GM19239 (cell line): ENCODE data around the gene HCN1.
"Not testable (repeated sequence)": the region's sequence is repeated elsewhere in the genome, so short reads cannot be mapped to it uniquely, and the experiment has no call there.

Experiments
- DNase-seq: peaks from one replicate; pipeline ENCODE4 v3.0.0; 2011; ENCODE audit warnings: low spot score; ENCODE audit not compliant: insufficient read length
- FAIRE-seq: peaks from 2 replicates; lab custom pipeline; 2011; peaks lifted over from hg19 to GRCh38; lab: Jason Lieb, UNC

The HCN1 gene

GRCh38 chr5:45444856-45445255 is 251.3 kb downstream of the HCN1 start:
- DNase-seq, FAIRE-seq: not testable (repeated sequence)

DNA sequence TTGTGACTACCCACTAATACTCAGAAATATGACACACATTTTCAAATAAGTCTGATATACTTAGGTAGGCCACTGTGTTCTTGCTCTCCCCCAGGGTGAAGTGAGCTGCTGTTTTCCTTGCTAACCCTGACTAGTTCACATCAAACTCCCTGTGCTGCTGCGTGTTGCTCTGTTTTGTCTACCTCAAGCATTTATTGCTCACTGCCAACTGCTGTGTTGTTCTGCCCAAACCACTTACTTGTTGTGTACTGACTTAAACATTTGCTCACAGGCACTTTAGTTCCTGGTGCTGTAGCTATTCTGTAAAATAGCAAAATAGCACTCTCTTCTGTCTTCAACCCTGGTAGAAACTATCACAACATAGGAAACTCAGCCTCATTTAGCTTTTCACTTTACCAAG is 255.7 kb downstream of the HCN1 start:
- FAIRE-seq (no peak), DNase-seq (no peak)

DNA sequence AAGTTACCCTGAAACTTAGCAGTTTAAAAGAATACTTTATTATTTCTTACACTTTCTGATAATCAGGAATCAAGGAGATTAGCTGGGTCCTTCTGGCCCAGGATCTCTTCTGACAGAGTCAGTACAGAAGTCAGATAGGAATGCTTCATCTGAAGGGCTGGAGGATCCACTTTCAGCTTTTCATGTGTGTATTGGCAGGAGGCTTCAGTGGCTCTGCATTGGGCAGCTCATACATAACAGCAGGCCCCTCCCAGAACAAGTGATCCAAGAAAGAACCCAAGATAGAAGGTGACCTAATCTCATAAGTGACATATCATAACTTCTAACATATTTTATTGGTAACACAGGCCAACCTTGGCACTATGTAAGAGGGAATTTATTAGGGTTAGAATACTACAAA is 258.4 kb downstream of the HCN1 start:
- no peak for DNase-seq
- FAIRE-seq, result no peak

DNA sequence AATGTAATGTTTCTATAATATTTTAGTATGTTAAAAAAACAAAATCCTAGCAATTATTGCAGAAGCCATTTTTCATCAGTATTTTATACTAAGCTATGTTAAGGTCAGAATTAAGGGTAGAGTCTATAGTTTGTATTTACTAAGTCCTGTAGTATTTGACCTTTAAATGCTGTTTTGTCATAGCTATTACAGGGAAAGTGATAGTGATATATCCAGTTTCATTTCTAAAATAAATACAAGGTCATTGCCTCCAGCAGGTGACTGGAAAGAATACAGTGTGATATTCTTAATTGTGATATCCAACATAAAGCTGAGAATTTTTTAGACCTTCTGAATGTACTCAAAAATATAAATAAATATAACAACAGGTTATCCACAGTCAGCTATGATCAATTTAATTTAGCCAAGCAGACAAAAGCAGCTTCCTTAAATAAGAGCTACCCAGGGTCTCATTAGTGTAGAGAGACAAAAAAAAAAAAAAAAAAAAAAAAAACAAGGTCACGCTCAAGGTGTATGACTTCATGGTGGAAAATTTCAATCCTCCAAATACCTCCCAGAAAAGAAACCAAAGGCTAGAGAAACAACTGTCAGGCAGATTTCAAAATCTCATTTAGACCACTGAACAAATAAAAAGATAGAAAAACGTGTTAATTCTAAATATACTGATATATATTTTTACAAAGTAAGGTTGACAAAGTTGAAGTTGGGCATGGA is 278.7 kb downstream of the HCN1 start:
- FAIRE-seq (no peak), DNase-seq (no peak)

GRCh38 chr5:45414620-45415573 is 281.3 kb downstream of the HCN1 start:
- DNase-seq, result no peak
- FAIRE-seq, result no peak

- FAIRE-seq, result no peak
- DNase-seq, result no peak
These were observed 284.1 kb downstream of the HCN1 start for GRCh38 chr5:45411971-45412612.

- no peak for DNase-seq
- no peak for FAIRE-seq
These were observed 285.7 kb downstream of the HCN1 start for GRCh38 chr5:45410304-45410995.

DNA sequence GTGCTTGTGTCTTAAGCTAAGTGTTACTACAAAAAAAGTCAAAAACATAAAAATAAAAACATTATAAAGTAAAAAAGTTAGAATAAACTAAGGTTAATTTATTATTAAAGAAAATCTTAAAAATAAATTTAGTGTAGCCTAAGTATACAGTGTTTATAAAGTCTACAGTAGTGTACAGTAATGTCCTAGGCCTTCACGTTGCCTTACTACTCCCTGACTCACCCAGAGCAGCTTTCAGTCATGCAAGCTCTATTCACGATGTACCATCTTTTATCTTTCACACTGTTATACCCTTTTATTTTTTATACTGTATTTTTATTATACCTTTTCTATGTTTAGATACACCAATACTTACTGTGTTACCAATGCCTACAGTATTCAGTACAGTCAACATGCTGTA is 288.1 kb downstream of the HCN1 start:
- FAIRE-seq (no peak), DNase-seq (no peak)

- DNase-seq, result no peak
- FAIRE-seq, result no peak
These were observed 293.2 kb downstream of the HCN1 start for GRCh38 chr5:45402804-45403455.

GRCh38 chr5:45399041-45399440 is 297.1 kb downstream of the HCN1 start:
- DNase-seq, result no peak
- FAIRE-seq, result no peak

DNA sequence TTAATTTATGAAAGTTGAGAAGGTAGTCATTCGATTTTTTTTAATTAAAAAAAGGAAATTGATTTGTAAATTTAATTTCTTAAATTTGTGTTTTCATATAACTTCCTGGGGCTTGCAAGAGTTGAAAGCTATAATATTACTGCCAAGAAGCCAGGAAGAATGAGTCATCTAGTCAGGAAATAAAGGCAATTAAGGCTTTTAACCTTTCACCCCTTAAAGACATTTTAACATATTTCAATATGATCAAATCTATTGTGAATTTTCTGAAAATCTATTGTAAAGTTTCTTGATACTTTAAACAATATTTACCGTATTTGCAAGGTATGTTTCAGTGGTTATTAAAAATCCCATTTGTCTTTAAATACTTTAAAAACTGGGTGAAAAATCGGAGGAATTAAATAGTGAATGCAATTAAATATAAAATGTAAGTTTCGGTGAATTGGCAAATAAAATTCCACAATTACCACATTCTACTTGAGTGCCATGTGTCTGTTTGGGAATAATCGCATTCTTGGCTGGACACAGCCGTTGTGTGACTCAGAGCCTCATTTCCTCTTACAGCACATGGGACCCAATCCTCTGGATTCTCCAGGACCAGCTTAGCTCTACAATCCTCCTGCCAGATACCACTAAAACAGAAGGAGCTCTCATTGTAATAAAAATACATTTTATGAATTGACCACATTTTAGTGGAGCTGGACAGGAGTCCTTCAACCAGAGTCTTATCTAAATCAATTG is 310.7 kb downstream of the HCN1 start:
- DNase-seq, result no peak
- no peak for FAIRE-seq

DNA sequence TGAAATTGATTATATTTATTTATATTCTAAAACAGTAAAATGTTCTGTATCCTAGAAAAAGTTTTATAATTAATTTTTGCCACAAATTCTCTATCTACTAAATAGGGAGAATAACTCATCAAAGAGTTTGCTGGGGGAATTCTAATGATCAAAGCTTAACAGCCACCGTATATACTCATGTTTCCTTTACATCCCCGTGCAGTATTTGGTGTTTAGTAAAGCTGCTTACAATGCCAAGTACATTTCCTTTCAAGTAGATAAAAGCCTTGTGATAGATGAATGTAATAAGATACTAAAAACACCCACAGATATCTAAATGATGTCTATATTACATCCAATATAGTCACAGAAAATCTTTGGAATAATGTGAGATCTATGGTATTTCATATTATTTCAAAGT is 312.2 kb downstream of the HCN1 start:
- FAIRE-seq (no peak), DNase-seq (no peak)

DNA sequence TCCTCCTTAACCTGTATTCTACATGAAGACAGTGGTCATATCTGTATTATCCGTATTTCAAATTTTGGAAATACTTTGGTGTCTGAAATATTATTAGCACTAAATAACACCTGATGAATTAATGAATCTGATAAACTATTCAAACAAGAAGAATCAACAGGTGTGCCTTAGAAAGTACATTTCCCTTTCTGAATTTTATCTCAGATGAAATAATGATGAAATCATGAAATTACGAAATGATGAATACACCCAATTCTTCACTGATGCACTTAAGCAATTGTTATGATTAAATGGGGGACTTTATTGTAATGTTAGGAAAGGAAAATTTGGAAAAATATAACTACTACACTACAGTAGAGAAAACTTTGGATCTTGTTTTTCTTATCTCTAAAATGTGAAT is 313.6 kb downstream of the HCN1 start:
- DNase-seq, result no peak
- FAIRE-seq, result no peak

- DNase-seq, result no peak
- FAIRE-seq, result no peak
These were observed 319.8 kb downstream of the HCN1 start for GRCh38 chr5:45376417-45376816.

DNA sequence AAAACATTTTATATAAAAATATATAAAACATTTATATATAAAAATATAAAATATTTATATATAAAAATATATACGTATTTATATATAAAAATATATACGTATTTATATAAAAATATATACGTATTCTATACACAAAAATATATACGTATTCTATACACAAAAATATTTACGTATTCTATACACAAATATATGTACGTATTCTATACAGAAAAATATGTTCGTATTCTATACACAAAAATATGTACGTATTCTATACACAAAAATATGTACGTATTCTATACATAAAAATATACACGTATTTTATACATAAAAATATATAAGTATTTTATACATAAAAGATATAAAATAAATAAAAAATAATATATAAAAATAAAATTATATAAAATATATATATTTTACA is 323.6 kb downstream of the HCN1 start:
- DNase-seq (no peak), FAIRE-seq (no peak)

GRCh38 chr5:45371423-45371822 is 324.8 kb downstream of the HCN1 start:
- FAIRE-seq, DNase-seq: not testable (repeated sequence)

- no peak for FAIRE-seq
- no peak for DNase-seq
These were observed 340.8 kb downstream of the HCN1 start for GRCh38 chr5:45355189-45355992.

DNA sequence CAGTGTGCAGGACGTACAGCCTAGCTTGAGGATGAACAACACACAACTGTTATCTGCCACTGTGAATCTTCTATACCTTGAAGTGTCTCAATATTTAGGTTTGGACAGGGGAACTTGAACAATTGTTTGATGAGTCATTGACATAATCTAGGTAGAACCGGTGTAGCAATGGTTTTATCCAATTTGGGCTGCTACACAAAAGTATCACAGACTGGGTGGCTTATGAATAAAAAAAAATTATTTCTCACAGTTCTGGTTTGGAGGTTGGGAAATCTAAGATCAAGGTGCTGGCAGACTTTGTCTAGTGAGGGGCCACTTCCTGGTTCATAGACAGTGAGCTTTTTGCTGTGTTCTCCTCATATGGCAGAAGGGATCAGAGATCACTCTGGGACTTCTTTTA is 359.7 kb downstream of the HCN1 start:
- DNase-seq, result no peak
- FAIRE-seq, result no peak
